GM19328 (cell line): ENCODE data around the gene LY6G6F.

ENCODE experiments used
- ATAC-seq: cut with Tn5 transposase; IDR thresholded peaks from one replicate; pipeline ENCODE4 v1.9.1; 2021; ENCODE audit warnings: mild to moderate bottlenecking, moderate library complexity; ENCODE audit not compliant: unreplicated experiment

The LY6G6F gene

DNA sequence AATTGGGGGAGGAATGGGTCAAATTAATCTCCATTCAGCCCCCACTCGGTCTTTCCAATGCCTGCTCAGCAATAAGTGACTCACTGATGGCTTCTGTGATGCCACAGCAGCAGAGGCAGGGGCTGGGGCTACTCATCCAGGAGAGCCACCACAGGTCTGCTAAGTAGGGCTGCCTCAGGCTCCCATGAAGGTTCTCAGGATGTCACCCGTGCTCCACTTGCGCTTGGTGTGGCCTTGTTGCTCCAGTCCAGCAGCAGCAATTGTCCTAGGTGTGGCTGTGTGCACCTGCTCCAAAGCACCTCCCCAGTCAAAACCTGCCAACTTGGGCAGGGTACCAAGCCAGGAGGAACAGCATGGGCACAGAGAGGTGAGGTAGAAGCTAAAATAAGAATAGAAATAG lies 15.5 kb downstream of the LY6G6F start:
- no peak for ATAC-seq

DNA sequence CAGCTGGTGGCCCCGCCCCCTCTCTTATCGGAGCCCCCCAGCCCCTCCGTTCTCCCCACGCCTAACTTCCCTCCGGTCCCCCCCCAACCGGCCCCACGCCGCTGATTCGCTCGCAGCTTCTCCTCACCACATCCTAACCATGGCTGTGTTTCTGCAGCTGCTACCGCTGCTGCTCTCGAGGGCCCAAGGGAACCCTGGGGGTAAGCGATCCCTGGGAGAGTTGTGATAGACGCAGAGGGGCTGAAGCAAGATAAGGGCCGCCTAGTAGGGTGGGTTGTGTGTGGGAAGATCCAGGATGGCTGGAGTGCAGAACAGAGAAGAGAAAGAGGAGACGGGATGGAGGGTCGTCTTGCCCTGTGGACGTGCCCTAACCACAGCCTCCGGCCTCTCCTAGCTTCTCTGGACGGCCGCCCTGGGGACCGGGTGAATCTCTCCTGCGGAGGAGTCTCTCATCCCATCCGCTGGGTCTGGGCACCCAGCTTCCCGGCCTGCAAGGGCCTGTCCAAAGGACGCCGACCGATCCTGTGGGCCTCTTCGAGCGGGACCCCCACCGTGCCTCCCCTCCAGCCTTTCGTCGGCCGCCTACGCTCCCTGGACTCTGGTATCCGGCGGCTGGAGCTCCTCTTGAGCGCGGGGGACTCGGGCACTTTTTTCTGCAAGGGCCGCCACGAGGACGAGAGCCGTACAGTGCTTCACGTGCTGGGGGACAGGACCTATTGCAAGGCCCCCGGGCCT lies 16.7 kb downstream of the LY6G6F start, which contains the start of gene MPIG6B:
MPIG6B (plus strand) TSS at position 129 of the 735 bp plus-strand sequence; CDS start at position 140, 11 bp downstream.
- no peak for ATAC-seq

GRCh38 chr6:31723980-31724691 lies 17.5 kb downstream of the LY6G6F start:
- no peak for ATAC-seq

DNA sequence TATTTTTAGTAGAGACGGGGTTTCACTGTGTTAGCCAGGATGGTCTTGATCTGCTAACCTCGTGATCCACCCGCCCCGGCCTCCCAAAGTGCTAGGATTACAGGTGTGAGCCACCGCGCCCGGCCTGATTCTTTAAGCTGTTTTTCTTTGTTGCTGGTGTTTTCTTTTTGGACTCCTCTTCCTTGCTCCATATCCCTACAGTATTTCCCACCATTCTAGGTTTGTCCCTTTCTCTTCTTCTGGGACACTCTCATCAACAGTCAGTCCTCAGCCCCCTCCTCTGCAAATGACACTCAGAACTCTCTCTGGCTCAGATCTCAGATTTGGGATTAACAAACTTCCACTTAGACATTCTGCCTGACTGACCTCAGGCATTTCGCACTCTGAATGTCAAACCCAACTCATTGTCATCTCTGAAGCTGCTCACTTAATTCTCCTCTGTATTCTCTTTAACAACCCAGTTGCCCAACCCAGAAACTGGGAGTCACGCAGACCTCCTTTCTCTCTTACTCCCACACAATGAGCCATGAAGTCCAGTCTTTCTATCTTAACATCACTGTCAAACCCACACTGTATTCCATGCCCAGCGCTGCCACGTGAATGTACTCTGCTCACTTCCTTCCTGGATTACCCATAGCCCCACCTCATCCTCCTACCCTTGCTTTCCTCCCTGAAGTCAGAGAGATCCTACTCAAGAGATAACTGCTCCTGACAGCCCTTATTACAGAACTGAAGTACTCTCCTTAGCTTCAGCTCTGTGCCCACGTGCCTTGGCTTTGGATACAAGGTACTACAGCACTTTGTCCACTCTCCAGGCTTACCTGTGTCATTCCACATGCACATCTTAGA lies 19.1 kb downstream of the LY6G6F start:
- no peak for ATAC-seq

GRCh38 chr6:31727034-31727716 lies 20.5 kb downstream of the LY6G6F start:
- ATAC-seq: no peak

GRCh38 chr6:31727717-31728671 lies 21.3 kb downstream of the LY6G6F start:
- no peak for ATAC-seq

GRCh38 chr6:31728767-31729514 lies 22.3 kb downstream of the LY6G6F start, which contains the start of gene DDAH2:
TSS of gene DDAH2 (minus strand) at chr6:31729299. CDS start at chr6:31729161, 138 bp downstream.
- ATAC-seq: no peak

- ATAC-seq: no peak
These were observed 22.9 kb downstream of the LY6G6F start for GRCh38 chr6:31729515-31729978.

DNA sequence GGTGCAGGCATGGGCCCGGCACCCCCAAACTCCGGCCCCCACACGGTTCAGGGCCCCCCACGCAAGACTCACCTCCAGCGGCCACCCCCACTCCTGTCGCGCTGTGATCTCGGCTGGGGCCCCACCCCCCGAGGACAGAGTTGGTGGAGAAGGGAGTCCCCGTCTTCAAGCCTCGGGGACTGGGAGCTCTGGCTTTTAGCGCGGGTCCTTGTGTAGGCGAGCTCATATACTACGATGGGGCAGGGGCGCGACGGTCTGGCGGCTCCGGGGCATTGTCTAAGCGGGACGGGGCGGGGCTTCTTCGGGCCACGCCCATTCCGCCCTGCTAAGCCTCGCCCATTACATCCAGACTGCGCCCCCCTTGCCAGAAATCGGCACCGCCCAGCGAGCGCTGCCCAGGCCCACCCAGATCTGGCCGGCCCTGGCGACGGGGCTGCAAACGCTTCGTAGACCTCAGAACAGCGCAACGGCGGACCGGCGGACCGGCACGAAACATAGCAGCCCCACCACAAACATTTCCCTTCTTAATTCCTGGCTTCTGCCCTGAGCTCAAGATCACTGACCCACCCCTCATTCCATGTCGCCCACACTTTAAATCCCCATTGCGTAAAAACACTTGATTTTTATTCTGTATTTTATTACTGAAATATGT lies 23.4 kb downstream of the LY6G6F start:
- ATAC-seq: no peak

GRCh38 chr6:31730631-31731086 lies 24.0 kb downstream of the LY6G6F start:
- ATAC-seq: no peak

DNA sequence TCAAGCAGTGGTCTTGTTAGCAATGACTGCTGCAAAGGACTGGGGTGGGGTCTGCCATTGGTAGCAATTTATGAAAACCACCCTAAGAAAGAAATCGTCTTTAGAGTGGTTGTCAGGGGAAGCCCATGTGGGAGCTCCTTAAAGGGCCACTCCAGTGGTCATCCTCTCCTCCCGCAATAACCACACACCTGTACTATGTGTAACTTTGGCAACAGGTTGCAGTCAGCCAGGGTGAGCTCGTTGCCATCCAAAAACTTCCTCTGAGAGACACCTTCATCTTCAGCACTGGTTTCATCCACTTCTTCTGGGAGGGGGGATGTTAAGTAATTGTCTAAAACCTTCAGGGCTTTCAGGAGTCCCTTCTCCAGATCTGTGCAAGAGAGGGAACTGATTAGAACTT lies 25.4 kb downstream of the LY6G6F start:
- ATAC-seq: no peak

DNA sequence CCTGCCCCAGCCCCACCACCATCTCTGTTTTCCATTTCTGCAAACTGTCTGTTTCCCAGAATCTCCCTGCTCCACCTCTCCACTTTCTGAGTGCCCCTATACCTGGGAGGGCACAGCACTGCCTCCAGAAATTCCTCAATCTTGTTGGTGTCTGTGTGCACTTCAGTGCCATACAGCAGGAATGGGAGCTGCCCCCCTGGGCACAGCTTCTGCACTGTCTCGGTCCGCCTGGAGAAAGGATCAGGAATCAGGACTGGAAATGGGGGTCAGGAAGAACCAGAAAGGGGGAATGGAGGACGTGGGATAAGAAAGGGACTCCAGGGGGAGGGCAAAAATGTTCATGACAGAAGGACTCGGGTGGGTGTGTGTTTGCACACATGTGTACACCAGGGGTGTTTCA lies 27.1 kb downstream of the LY6G6F start:
- no peak for ATAC-seq

DNA sequence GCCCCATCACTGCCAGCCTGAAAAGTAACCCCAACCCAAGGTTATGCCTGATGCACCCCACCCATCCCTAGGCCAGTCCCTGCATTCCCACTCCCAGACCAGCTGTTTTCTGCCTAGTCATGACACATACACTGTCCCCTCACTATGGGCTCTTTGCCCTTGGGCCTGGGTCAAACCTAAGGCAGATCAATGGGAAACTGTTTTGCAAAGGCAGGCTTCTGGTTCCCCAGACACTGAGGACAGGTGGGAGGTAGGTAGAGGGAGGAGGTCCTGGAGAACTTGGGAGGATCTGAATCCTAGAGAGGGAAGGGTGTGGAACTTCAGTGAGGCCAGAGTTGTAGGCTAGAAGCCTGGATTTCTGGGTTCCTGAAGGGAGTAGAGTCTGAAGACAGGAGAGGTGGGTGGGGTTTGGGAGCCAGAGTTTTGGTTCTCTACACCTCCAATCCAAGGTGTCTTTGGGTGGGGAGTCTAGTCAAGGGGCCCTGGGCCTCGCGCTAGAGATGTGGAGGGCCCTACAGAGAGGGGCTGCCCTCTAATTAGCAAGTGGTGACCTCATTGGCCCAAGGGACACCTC lies 27.7 kb downstream of the LY6G6F start:
- no peak for ATAC-seq

DNA sequence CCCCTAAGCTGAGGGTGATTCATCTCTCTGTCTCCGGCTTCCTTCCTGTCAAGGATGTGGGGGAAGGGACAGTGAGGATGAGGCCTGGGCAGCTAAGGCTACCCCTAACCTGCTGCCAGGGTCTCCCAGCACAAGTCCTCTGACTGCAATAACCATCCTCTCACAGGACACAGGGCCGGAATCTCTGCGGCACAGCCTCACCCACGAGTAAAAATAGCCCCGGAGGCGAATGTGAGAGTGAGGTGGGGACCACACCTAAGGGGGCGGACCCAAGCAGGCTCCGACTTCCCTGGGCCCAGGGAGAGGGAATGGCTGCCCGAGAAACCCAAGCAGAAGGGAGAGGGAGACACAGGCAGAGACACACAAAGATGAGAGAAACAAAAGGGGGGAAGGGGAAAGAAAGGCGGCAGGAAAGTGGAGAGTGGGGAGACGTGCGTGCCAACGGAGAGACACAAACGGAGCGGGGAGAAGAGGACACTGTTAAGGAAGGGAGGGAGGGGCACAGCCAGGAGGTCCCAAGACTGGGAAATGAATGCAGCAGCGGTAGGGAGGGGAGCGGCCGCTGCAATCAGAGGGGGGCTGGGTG lies 28.2 kb downstream of the LY6G6F start:
- ATAC-seq: no peak

GRCh38 chr6:31736021-31736767 lies 29.5 kb downstream of the LY6G6F start, which contains the start of gene CLIC1:
TSS of gene CLIC1 (minus strand) at chr6:31736530. CDS start at chr6:31736300, 230 bp downstream.
- ATAC-seq: no peak

- no peak for ATAC-seq
These were observed 30.2 kb downstream of the LY6G6F start for GRCh38 chr6:31736768-31737314.
